GM21529 (cell line): ENCODE results near the gene RAI1.

Source experiments
- ATAC-seq: cut with Tn5 transposase; IDR thresholded peaks from one replicate; pipeline ENCODE4 v1.9.1; 2021; ENCODE audit not compliant: unreplicated experiment

RAI1 gene

DNA sequence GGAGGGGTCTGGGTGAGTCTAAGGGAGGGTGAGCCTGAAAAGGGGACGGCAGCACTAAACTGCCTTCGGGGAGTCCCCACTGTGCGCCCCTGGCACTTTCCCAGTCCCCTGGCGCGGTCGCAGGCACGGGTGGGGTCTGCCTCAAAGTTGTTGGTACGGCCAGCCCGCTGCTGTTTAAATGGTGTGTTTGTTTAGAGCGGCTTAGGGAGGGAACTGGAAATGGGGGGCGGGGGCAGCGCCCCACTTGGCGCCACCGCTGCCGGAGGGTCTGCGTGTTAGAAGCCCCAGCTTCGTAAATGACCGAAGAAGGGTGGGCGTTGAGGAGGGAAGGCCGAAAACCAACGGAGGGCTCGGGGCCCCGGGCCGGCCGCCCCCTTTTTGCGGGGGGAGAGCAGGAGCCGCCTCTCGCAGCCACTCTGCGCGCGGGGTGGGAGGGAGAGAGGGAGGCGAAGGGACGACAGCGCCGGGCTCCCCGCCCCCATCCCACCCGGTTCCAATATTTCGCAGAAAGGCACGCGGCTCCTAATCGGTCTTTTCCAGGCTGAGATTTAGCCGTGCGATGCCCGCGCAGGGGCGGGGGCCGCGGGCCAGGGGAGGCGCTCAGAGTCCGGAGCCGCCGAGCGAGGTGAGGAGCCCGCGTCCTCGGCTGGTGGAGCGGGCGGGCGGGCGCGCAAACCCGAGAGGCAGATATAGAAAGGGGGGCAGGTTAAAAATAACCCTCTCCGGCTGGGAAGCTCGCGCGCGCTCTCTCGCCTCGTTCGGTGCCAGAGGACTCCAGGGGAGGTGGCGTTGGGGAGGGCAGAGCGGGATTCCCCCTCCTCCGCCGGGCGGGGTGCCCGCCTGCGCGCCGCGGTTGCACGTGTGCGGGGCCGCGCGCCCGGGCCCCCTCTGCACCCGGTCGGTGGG, 100.6 kb downstream of the RAI1 start:
- ATAC-seq: no peak

DNA sequence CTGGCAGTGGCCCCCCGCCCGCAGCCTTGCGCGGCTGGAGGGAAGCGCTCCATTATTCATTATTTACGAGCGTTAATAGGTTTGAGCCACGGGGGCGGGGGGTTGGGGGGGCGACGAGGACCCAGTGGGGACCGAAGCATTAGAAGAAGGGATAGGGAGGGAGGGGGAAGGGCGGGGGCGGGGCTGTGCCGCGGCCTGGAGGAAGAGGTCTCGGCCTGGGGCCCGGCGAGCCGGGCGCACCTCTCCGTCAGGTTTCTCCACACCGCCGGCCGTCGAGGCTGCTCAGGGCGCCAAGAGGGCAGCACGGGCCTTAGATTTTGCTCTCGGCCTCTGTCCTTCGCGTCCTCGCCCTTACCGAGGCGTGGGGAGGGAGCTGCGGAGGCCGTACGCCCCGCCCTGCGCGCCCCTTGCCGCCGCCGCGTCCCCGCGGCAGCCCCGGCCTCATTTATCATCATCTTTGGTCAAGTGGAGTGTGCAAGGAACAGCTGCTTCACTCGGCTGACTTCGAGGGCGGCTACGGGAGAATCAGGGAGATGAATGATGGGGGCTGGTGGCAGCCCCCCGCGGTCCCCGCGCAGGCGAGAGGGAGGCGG, 101.4 kb downstream of the RAI1 start:
- ATAC-seq: no peak

DNA sequence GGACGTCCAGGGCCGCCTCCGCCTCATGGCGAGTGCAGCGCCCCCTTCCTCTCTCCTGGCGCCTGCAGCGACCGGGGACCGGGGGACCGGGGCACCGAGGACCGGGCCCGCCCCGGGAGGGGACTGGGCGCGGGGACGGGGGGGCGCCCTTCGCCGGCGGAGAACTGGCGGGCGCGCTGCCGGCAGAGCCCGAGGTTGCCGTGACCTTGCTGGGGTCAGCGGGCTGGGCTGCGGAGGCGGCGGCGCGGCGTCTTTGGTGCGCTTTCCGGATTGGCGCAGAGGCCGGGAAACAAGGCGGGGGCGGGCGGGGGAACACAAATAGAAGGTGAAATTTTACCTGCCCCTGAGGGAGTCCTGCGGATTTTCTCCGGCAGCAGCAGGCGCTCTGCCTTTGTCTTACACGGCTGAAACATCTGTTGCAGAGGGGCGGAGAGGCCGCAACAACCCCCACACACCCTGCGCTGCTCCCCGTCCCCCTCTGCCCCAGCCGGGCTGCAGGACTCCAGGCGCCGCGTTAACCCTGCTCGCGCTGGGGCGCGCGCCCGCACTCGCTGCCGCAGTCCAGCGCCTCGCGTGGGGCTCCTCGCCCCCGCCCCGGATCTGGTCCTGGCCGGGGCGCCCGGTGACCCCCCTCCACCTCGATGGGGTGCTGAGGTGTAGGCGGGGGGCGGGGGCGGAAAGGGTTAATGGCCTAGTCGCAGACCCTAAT, 102.0 kb downstream of the RAI1 start:
- no peak for ATAC-seq

DNA sequence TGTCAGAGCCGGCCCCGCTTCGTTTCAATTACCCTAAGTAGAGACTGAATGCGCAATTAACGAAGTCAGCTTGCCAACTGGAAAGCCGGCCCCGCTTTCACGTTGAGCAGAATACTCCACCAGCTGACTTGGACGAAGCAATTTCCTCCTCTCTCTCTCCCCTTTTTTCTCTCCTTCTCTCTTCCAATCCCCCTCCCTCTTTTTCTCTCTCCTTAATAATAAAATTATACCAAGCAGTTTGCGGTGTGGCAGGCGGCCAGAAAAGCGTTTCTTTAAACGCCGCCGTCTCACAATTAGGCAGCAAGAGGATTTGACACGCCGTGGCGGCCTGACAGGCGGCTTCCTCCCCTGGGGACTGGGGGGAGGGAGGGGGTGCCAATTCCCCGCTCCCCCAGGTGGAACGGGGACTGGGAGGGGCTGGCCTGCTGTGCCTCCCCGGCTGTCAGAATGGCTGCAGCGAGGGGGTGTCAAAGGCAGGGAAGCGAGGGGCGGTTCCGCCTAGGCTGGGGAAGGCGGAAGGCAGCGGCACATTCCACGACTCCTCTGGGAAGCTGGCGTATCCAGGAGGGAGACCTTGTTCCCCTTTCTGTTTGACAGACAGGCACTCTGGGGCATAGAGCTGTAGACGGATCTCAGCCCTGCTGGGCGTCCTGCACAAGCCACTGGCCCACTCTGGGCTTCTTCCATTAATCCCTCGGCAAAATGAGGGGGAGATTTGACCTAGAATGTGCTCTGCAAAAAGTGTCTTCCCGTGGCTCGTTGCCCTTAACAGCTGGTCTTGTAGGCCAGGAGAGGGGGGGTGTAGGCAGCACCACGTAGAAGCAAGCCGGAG, 102.8 kb downstream of the RAI1 start:
- ATAC-seq: no peak

DNA sequence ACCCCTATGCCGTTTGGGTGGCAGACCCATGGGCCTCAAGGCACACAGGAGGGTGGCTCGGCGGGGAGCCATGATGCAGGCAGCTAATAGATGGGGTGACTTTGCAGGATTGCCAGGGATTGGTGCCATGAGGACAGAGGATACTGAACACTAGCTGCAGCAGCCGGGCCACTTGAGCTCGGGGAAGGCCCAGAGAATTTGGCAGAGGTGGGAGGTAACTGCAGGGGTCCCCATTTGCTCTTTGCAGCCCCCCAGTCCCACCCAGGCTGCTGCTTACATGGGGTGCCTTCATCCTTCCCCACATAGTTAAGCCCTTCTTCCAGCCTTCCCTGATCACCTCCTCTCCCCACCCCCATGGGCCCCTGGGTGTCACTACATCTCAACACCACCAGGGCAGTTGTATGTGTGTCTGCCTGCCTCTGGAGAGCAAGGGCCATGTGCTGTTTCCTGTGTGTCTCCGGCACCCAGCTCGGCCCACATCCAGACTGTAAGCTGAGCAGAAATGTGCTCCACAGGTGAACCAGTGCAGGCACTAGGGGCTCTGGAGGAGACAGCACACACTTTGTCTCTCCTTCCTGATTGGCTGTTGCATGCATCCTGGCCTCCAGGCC, 103.5 kb downstream of the RAI1 start:
- ATAC-seq: no peak

DNA sequence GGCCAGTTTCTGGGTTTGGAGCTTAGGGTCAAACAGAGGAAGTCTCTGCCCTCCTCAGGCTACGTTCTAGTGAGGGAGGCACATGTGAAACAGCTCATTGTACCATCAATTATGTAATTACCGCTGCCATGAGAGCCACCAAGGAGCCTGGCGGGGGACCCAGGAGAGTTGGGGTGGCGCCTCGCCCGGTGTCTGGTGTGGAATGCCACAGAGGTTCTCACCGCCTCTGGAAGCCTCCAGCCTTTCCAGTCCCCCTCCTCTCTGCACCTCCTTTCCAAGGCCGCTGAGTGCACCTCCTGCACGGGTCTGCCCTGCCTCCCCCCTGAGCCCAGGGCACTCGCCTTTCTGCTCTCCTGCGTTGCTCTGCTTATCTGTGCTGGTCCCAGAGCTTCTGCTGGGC, 104.1 kb downstream of the RAI1 start:
- ATAC-seq: no peak

DNA sequence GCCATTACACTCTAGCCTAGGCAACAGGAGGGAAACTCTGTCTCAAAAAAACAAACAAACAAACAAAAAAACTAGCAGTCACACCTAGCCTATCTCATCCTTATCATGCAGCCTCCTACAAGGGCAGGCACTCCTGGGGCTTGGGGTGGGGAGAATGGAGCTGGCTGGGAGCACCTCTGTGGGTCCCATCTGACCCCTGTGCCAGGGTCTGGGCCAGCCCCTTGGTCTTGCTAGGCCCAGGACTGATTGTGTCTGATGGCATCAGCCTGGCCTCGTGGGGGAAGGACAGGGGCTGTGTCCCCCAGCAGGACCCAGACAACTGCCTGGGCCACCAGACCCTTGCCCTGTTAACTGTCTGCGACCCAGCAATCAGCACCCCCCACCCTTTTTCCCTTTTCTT, 105.7 kb downstream of the RAI1 start:
- ATAC-seq: no peak

DNA sequence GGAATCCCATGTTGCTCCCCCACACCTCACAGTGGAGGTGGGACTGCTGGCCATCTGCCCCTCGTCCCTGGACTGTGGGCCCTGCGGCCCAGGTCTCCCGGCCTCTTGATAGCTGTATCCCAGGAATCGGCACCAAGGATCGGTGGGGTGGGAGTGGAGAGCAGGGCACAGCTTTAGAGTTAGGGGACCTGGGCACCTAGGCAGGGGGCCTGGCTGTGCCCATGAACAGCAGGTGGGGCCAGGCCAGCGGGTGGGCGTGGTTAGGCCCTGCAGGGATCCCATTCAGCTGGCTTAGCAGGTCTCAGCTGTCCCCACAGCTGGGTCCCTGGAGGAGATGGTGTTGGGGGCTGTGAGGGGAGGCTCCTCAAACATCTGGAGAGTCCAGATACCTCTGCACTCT, 106.3 kb downstream of the RAI1 start:
- no peak for ATAC-seq

DNA sequence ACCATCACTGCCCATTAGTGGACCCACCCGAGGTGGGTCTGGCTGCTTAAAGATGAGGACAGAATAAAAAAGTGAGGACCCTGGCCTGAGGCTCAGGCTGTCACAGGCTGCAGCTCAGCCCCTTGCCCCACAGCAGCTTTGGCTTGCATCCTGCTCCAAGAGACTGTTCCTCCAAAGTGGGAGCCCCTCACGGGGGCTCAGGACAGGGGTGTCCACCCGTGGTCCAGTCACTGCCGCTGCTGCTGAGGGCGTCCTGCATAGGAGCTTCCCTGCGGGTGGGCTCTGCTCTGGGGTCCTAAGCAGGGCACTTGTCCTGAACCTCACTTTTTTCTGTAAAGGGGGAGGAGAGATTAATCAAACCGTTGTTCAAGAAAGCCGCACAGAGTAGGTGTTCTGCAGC, 107.7 kb downstream of the RAI1 start:
- ATAC-seq: no peak

DNA sequence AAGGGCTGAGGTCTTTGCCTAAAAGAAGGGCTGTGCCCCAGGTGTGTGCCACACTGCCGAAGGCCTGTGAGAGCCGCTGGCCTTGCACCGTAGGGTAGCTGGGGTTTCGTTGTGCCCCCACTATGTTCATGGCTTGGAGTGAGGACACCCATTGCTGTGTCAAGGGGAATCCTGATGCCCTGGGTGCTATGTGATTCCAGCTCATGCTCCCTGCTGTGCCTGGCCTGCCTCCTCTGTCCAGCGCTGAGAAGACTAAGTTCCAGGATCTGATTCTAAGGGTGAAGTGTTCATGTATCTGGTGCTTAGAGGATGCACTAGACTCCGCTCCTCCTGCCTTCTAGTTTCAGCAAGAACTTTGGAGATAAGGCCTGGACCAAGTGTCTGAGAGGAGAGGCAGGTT, 108.2 kb downstream of the RAI1 start:
- no peak for ATAC-seq

DNA sequence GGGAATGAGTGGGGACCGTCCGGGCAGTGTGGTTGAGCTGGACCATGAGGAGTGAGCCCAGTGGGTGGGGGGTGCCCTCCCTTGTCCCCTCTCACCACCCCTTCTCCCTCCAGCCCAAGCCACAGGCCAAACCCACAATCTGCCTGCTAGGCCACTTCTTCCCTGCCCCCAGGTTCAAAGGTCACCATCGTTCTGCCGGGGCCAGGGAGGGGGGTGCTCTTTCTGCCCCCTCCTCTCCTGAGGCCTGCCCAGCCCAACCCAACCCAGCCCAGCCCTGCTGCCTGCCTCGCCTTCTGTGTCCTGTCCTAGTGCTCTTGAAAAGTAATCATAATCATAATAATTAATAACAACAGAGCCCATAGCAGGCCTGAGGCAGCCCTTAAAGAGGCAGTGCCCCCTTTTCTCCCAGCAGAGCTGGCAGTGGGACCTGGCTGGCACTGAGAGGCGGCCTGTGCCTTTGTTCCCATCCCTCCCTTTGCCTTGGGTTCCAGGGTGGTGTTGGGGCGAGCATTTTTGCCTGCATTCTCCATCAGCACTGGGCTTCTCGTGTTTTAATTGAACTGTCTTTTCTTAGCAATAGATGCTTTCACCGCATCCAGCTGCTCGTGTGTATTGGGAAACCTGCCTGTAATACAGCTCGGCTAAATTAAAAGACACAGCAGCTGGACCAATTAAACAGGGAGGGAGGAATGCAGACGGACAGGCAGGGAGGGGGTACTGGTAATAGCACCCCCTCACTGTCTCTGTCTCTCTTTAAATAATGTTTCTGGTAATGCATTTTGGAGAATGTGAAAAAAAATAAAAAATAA, 108.8 kb downstream of the RAI1 start:
- ATAC-seq: no peak

DNA sequence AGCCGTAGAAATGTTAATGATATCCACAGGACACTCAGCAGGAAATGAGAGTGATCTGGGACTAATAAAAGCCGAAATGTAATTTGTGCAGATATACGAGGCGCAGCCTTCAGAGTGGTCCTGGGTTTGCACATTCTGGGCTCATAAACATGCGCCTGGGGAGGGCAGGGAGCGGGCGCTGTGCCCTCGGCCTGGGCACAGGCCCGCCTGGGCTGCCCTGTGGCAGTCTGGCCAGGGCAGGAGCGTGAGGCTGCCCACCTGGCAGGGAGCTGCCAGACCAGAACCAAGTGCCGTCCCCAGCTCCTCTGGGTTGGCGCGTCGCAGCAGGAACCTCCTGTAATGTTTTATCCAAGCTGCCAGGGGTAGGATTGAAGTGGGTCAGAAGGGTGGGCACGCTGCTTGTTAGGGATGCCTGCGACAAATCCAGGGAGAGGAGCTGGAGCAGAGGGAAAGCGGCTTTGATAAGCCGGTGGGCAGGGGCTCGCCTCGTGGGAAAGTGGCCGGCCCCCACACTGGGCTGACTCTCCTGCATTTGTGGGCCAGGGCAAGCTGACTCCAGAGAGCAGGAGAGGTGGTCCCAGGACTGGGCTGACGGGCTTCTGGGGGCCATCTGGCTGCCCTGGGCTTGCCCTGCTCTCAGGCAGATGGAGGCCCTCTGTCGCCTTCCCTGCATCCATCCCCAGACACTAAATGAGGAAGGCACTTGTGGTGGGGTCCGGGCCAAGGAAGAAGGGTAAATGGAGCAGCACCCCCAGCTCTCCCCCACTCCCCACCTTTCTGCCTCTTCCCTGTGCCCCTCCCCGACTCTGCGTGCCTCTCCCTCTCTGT, 109.6 kb downstream of the RAI1 start:
- no peak for ATAC-seq

DNA sequence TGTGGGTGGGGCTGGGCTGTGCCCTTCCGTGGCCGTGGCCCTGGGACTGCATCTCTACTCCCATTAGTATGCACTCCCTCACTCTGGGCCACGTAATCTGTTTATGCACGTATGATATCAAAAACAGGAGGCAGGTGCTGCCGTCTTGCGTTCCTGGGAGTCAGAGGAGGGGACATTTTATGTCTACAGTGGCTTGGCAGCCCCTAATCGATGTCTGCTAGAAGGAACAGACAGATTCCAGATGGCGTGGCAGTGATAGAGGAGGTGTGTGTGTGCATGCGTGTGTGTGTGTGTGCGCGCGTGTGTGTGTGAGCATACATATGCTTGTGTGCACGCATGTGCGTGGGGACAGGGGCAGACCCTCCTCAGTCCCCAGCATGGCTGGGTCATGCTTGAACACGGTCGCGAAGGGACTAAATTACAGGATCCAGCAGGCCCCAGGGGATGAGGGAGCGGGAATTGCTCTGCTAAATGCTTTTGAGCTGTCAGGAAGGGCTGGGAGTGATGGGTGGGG, 110.8 kb downstream of the RAI1 start:
- no peak for ATAC-seq

DNA sequence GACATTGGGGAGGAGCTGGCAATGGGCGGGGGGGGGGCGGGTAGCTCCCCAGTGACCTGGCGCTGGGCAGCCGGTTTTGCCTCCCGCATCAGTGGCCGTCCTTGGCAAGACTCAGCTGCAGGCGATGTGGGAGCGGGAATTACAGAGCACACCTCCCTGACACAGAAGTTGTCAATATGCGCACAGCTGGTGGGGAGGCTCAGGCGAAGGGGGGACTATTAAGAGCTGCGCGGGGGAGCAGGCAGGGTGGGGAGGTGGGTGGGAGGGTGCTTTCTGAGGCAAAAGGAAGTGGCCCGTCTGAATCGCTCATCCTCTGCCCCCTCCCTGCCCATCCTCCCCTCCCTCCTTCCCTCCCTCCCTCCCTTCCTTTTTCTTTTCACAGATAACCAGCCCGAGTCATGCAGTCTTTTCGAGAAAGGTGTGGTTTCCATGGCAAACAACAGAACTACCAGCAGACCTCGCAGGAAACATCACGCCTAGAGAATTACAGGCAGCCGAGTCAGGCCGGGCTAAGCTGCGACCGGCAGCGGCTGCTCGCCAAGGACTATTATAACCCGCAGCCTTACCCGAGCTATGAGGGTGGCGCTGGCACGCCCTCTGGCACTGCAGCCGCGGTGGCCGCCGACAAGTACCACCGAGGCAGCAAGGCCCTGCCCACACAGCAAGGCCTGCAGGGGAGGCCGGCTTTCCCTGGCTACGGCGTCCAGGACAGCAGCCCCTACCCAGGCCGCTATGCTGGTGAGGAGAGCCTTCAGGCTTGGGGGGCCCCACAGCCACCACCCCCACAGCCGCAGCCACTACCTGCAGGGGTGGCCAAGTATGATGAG, 111.5 kb downstream of the RAI1 start:
- no peak for ATAC-seq

DNA sequence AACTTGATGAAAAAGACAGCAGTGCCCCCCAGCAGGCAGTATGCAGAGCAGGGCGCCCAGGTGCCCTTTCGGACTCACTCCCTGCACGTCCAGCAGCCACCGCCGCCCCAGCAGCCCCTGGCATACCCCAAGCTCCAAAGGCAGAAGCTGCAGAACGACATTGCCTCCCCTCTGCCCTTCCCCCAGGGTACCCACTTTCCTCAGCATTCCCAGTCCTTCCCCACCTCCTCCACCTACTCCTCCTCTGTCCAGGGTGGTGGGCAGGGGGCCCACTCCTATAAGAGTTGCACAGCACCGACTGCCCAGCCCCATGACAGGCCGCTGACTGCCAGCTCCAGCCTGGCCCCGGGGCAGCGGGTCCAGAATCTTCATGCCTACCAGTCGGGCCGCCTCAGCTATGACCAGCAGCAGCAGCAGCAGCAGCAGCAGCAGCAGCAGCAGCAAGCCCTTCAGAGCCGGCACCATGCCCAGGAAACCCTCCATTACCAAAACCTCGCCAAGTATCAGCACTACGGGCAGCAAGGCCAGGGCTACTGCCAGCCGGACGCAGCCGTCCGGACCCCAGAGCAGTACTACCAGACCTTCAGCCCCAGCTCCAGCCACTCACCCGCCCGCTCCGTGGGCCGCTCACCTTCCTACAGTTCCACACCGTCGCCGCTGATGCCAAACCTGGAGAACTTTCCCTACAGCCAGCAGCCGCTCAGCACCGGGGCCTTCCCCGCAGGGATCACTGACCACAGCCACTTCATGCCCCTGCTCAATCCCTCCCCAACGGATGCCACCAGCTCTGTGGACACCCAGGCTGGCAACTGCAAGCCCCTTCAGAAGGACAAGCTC, 112.3 kb downstream of the RAI1 start:
- ATAC-seq: no peak

DNA sequence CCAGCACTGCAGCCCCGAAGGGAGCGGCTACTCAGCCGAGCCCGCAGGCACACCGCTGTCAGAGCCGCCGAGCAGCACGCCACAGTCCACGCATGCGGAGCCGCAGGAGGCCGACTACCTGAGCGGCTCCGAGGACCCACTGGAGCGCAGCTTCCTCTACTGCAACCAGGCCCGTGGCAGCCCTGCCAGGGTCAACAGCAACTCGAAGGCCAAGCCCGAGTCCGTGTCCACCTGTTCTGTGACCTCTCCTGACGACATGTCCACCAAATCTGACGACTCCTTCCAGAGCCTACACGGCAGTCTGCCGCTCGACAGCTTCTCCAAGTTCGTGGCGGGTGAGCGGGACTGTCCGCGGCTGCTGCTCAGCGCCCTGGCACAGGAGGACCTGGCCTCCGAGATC, 113.1 kb downstream of the RAI1 start:
- ATAC-seq: no peak

DNA sequence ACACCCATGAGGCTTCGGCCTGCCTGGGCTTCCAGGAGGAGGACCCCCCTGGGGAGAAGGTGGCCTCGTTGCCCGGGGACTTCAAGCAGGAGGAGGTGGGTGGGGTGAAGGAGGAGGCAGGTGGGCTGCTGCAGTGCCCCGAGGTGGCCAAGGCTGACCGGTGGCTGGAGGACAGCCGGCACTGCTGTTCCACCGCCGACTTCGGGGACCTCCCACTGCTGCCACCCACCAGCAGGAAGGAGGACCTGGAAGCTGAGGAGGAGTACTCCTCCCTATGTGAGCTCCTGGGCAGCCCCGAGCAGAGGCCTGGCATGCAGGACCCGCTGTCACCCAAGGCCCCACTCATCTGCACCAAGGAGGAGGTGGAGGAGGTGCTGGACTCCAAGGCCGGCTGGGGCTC, 114.0 kb downstream of the RAI1 start:
- no peak for ATAC-seq
